Stimulated activated CD4-positive, alpha-beta T cell treated with anti-CD3 and anti-CD28 coated beads, Interleukin-12 subunit alpha, Interleukin-12 subunit beta, amount 100 ng/mL, for 48 hours (primary cell): ENCODE data around the gene DERL3.
"Not testable (repeated sequence)": the region's sequence is repeated elsewhere in the genome, so short reads cannot be mapped to it uniquely, and the experiment has no call there.

Experiments
- DNase-seq, 3 donors: peaks; one replicate each; pipeline ENCODE4 v3.0.0-alpha.2; 2020; ENCODE audit warnings: low read depth in 2 of 3, low spot score in 1 of 3

Gene DERL3

GRCh38 chr22:23838681-23839468 lies at the start of gene DERL3:
Gene DERL3 (minus strand): TSS chr22:23839006. CDS start chr22:23838987, 19 bp downstream.
- DNase-seq = peak; percentile 94 to 98 (median 97)

DNA sequence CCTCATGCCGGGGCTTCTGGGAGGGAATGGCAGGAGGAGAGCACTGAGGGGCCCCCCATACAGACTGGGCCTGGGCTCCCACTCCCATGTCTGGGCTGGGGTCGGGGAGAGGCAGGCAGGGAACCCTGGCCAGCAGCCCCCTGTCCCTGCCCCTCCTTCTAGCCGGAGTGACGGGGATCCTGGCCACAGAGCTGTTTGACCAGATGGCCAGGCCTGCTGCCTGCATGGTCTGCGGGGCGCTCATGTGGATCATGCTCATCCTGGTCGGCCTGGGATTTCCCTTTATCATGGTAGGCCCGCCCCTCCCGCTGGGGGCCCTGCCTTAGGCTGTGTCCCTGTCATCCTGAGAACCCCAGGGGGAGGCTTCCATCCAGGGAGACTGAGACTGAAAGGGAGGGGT lies 45.3 kb upstream of the DERL3 start:
- no peak for DNase-seq

- no peak for DNase-seq
These were observed 44.9 kb upstream of the DERL3 start for GRCh38 chr22:23883658-23884057.

DNA sequence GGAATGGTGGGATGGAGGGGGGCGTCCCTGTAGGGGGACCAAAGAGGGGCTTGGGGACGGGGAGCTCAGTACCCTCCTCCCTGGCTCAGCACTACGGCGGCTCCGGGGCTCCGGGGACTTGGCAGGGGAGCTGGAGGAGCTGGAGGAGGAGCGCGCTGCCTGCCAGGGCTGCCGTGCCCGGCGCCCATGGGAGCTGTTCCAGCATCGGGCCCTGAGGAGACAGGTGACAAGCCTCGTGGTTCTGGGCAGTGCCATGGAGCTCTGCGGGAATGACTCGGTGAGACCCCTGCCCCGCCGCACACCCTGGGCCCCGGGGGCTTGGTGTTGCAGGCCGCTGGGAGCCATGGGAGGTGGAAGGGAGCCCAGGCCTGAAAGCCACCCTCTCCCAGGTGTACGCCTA lies 43.6 kb upstream of the DERL3 start:
- no peak for DNase-seq

DNA sequence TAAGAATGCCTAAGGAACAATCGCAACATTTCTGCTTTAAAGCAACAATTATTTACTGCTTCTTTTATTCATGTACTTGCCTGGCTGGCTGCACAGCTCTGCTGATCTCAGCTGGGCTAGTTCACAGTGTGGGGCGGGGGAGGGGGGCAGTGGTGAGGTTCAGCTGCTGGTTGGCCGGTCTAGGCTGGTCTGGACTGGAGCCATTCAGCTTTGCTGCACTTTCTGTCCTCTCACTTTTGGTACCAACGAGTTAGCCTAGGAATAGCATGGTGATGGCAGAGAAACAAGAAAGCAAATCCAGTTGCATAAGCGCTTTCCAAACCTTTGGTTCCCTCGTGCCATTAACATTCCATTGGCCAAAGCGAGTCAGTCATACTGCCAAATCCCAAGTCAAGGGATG lies 39.4 kb upstream of the DERL3 start:
- DNase-seq = no peak

- no peak for DNase-seq
These were observed 38.8 kb upstream of the DERL3 start for GRCh38 chr22:23877566-23877965.

GRCh38 chr22:23875801-23876200 lies 37.0 kb upstream of the DERL3 start:
- no peak for DNase-seq

DNA sequence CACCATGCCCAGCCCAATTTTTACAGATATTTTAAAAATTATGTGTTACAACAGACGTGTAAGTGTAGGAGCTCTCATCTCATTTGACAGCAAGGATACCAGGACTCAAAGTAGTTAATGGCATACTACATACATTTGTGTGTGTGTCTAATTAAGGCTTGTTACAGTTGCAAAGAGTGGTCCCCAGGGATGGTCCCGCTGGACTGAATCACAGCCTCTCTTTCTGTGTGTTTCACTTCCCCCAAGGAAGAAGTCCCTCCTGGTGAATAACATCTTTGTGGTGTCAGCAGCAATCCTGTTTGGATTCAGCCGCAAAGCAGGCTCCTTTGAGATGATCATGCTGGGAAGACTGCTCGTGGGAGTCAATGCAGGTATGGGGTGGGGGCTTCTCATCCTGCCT lies 36.1 kb upstream of the DERL3 start:
- DNase-seq = no peak

GRCh38 chr22:23868580-23868979 lies 29.8 kb upstream of the DERL3 start:
- DNase-seq = no peak

DNA sequence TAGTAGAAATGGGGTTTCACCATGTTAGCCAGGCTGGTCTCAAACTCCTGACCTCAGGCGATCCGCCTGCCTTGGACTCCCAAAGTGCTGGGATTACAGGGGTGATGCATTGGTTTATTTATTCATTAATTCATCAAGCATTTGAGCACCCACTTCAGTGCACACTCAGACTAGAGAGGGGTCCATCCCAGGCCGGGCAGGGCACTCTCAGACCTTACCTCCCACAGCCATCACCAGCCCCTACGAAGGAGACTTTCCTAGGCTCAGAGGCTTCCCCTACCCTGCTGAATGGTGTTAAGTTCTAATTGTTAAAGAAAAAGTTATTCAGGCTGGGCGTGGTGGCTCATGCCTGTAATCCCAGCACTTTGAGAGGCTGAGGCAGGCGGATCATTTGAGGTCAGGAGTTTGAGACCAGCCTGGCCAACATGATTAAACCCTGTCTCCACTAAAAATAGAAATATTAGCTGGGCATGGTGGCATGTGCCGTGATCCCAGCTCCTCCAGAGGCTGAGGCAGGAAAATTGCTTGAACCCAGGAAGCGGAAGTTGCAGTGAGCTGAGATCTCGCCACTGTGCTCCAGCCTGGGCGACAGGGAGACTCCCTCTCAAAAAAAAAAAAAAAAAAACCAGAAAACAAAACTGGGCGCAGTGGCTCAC lies 25.8 kb upstream of the DERL3 start:
- not testable (repeated sequence) for DNase-seq

DNA sequence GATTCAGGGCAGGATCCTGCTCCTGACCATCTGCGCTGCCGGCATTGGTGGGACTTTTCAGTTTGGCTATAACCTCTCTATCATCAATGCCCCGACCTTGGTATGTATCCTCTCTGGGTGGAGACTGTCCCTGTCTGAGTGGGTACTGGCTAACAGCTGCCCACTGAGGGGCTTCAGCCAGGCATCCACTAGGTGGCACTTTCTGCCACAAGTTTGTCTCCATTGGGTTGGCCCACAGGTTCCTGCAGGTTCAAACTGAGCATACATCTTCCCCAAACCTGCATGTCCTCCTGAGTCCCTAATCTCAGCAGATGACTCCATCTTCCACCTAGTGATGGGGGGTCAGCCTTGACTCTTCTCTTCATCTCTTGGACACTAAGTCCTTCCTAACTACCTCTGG lies 23.3 kb upstream of the DERL3 start:
- no peak for DNase-seq

- DNase-seq = not testable (repeated sequence)
These were observed 21.4 kb upstream of the DERL3 start for GRCh38 chr22:23860187-23860586.

DNA sequence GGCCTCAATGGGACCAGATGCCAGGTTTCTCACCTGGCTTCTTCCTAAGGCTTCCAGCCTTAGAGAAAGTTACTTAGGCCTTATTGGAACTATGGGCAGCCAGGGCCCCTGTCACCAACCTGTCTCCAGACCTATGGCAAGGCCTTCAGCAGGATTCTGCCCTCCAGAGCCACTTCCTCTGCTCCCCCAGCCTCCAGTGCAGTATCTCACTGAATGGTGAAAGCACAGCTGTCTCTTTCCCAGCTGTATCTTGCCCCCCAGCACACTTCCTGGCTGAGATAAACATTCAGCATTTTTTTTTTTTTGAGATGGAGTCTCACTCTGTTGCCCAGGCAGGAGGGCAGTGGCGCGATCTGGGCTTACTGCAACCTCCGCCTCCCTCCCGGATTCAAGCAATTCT lies 20.4 kb upstream of the DERL3 start:
- DNase-seq = no peak

DNA sequence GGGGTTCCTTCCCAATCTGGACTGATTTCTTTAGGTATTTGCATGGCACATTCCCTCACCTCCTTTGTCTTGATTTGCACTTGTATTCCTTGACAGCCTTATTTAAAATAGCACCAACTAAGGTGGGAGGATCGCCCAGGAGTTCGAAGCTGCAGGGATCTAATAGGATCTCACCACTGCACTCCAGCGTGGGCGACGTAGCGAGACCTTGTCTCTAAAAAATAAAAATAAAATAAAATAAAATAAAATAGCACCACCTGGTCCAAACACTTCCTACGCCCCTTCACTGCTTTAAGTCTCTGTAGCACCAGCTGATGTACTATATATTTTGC lies 19.6 kb upstream of the DERL3 start:
- DNase-seq = no peak

GRCh38 chr22:23857606-23858483 lies 19.0 kb upstream of the DERL3 start, which contains the start of gene SLC2A11:
Gene SLC2A11 (plus strand): TSS chr22:23857875. CDS start chr22:23858000, 125 bp downstream.
- DNase-seq = peak; percentile 84 to 92 (median 90)

DNA sequence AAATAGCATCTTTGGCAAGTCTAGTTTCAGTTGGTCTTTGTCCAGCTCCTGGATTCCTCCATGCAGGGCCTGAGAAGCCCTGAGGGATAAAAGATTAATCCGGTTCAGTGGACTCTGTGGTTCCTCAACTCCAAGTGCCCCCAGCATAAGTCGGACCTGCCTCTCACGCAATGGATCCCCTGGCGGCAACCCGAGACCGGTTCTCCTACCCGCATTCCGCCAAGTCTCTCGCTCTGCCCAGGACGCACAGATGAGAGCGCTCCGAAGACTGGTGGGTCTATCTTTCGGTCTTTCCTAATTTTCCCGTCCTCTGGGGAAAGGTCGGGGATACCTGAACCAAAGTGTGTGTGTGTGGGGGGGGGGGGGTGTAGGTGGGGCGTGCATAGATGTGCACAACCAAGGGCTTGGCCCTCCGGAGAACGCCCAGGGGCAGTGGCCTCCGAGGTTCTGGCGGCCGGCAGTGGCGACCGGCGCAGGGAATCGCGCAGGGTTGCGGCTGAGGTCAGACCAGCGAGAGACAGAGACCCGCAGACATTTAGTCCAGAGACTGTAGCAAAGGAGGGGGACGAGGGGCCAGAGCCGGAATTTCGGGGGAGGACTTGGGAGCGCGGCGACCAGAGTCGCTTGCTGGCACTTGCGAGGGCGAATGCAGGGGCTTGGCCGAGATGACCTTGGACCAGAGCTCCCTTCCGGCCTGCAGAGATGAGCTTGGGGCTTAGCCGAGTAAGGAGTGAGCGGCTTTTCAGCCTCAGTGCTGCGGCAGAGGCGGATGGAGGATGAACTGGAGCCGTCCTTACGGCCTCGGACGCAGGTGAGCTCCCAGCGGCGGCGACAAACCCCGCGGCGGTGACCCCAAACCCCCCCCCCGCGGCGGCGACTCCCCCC lies 18.2 kb upstream of the DERL3 start:
- no peak for DNase-seq

DNA sequence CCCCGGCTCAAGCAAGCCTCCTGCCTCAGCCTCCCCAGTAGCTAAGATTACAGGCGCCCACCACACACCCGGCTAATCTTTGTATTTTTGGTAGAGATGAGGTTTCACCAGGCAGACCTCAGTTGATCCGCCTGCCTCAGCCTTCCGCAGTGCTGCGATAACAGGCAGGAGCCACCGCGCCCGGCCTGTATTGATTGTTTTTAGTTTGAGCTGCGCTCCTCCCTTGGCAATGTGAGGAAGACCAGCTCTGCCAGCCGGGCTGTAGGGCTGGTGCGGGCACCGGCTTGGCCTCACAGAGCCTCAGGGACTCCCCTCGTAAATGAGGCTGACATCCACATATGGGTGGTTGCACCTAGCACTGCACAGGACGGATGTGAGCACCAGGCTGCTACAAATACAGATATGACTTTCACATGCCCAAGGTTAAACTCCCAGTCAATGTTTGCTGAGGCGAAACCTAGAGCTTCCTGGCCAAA lies 11.4 kb upstream of the DERL3 start:
- no peak for DNase-seq

DNA sequence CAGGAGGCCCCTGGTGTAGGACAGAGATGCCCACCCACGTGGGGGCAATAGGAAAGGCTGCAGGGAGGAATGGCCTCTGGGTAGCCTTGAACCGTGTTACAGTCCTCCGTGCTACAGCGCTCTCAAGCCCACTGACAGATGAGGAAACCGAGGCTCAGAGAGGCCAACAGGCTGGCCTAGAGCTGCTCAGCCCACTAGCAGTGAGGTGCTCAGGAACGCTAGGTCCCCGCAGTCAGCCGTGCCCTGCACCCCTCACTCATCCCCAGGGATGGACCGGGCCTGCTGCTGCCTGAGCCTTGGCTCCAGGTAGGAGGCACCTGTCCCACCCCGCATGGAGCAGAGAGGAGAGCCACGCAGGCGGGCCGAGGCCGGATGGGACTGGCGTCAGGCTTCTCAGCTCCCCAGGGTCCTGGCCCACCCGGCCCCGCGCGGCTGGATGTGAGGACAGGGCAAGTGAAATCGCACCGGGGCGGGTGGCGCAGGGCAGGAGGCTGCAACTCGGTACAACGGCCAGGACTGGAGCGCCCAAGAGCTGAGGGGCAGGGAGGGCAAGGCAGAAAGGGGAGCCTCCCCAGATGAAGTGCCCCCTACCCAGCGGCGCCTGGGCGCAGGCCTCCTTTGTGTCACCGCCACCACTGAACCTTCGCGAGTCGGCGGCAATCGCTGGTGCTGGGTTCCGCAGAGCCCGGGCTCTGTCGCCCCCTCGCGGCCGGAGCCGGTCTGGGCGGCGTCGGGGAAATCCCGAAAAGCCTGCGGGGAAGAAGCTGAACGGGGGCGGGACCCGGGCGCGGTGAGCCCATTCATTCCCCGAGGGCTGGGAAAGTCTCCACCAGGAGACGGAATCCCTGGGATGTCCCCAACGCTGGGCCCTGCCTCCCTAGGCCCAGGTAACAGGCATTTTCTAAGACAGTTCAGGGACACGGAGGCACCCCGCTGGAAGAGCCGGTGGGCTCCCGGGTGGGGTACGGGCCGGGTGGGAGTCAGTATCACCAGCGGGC lies 10.5 kb upstream of the DERL3 start:
- DNase-seq = peak; percentile 66 to 91 (median 83)
